Measurements from ENCODE around the gene SYNPO2.

SYNPO2 gene

GRCh38 chr4:118968005-118968404, 79.4 kb downstream of the SYNPO2 start:
- Histone ChIP-seq H3K27me3 (no peaks in the 10 kb centered on the region), H3K36me3 (no peaks in the 10 kb centered on the region), H3K27ac (peak overlapping the region; percentile 73 to 87), H3K4me1 (peaks cover 0 to 96% (median 56%) of the 10 kb centered on the region in 4 donors), H3K9me3 (no peaks in the 10 kb centered on the region), H3K4me3 (peak overlapping the region in 1 of 2 donors; percentile 2)
- peak; percentile 84 to 89 for DNase-seq
- TF ChIP-seq CTCF (IDR thresholded peaks at IDR 0.05), result no peak
- intact Hi-C loops (cut with DNase I; ENCODE audit: low total_unique reads), result loop anchor here (5.0 kb wide), 2 partner anchors 71 to 196 kb away; no protein-coding TSS in a partner anchor

GRCh38 chr4:118968813-118969212, 80.2 kb downstream of the SYNPO2 start:
- Histone ChIP-seq H3K4me3 (peak overlapping the region in 1 of 2 donors; percentile 19), H3K9me3 (no peaks in the 10 kb centered on the region), H3K36me3 (no peaks in the 10 kb centered on the region), H3K4me1 (peaks cover 0 to 96% (median 54%) of the 10 kb centered on the region in 4 donors), H3K27me3 (no peaks in the 10 kb centered on the region), H3K27ac (peak overlapping the region; percentile 73 to 87)
- intact Hi-C loops (cut with DNase I; ENCODE audit: low total_unique reads), result loop anchor here (5.0 kb wide), 2 partner anchors 72 to 197 kb away; no protein-coding TSS in a partner anchor
- no peak for TF ChIP-seq CTCF (IDR thresholded peaks at IDR 0.05)
- DNase-seq, result no peak

- intact Hi-C loops (cut with DNase I; ENCODE audit: low total_unique reads), result loop anchor here (5.0 kb wide), 2 partner anchors 72 to 197 kb away; no protein-coding TSS in a partner anchor
- peaks cover 0 to 96% (median 57%) of the 10 kb centered on the region in 4 donors for H3K4me1 ChIP-seq
- no peaks in the 10 kb centered on the region for H3K36me3 ChIP-seq
- DNase-seq, result peak; percentile 84 to 90
- H3K27me3 ChIP-seq, result no peaks in the 10 kb centered on the region
- H3K27ac ChIP-seq, result peak overlapping the region; percentile 73 to 87
- peak overlapping the region in 1 of 2 donors; percentile 19 for H3K4me3 ChIP-seq
- H3K9me3 ChIP-seq, result no peaks in the 10 kb centered on the region
- peak; percentile 65 to 72 for TF ChIP-seq CTCF (IDR thresholded peaks at IDR 0.05)
Measured at GRCh38 chr4:118969359-118969758, 80.7 kb downstream of the SYNPO2 start.

GRCh38 chr4:118972167-118972566, 83.5 kb downstream of the SYNPO2 start:
- no peaks in the 10 kb centered on the region for H3K9me3 ChIP-seq
- H3K4me1 ChIP-seq, result peaks cover 0 to 93% (median 51%) of the 10 kb centered on the region in 4 donors
- no peaks in the 10 kb centered on the region for H3K27me3 ChIP-seq
- peak overlapping the region; percentile 65 to 87 for H3K27ac ChIP-seq
- intact Hi-C loops (cut with DNase I; ENCODE audit: low total_unique reads), result loop anchor here (5.0 kb wide), 1 partner anchor 230 kb away; no protein-coding TSS in a partner anchor
- no peak overlapping the region for H3K4me3 ChIP-seq
- no peak for TF ChIP-seq CTCF (IDR thresholded peaks at IDR 0.05)
- DNase-seq, result no peak
- H3K36me3 ChIP-seq, result peaks cover 0 to 2% (median 0%) of the 10 kb centered on the region in 3 donors

- no peak for DNase-seq
- intact Hi-C loops (cut with DNase I; ENCODE audit: low total_unique reads), result loop anchor here (5.0 kb wide), 1 partner anchor 231 kb away; no protein-coding TSS in a partner anchor
- Histone ChIP-seq H3K4me3 (no peak overlapping the region), H3K27ac (peak overlapping the region; percentile 65 to 87), H3K9me3 (no peaks in the 10 kb centered on the region), H3K4me1 (peaks cover 0 to 93% (median 48%) of the 10 kb centered on the region in 4 donors), H3K27me3 (no peaks in the 10 kb centered on the region), H3K36me3 (peaks cover 0 to 3% (median 0%) of the 10 kb centered on the region in 3 donors)
- no peak for TF ChIP-seq CTCF (IDR thresholded peaks at IDR 0.05)
Measured at GRCh38 chr4:118973295-118973694, 84.6 kb downstream of the SYNPO2 start.

All from tibial artery (tissue), 4 donors.